ENCODE measurements around the gene VSIG8. TPM values are rescaled to one million over a fixed set of nuclear protein-coding genes. Genes with fewer than 3 reads are reported as not detected.
A peak's percentile ranks its signal among the peaks of the same experiment; 100 is the strongest.

VSIG8 gene
- total RNA-seq, 1 donor from 2014 or later = not detected

- Histone ChIP-seq H3K9me3 (no peaks in the 10 kb centered on the region), H3K4me3 (no peak overlapping the region), H3K27me3 (no peaks in the 10 kb centered on the region), H3K36me3 (no peaks in the 10 kb centered on the region), H3K27ac (peak overlapping the region; percentile 49), H3K4me1 (no peaks in the 10 kb centered on the region)
- TF ChIP-seq CTCF (IDR thresholded peaks at IDR 0.05) = no peak
- DNase-seq = peak; percentile 86
- ATAC-seq = peak; percentile 94
- intact Hi-C loops (cut with DNase I) = no loop called here
Measured at GRCh38 chr1:159867664-159868026, 5.2 kb upstream of the VSIG8 start.

GRCh38 chr1:159866905-159867663 lies 4.6 kb upstream of the VSIG8 start:
- H3K4me3 ChIP-seq = no peak overlapping the region
- H3K27me3 ChIP-seq = no peaks in the 10 kb centered on the region
- H3K4me1 ChIP-seq = no peaks in the 10 kb centered on the region
- H3K36me3 ChIP-seq = no peaks in the 10 kb centered on the region
- no peak for TF ChIP-seq CTCF (IDR thresholded peaks at IDR 0.05)
- H3K27ac ChIP-seq = peak overlapping the region; percentile 49
- H3K9me3 ChIP-seq = no peaks in the 10 kb centered on the region
- ATAC-seq = no peak
- intact Hi-C loops (cut with DNase I) = no loop called here
- DNase-seq = no peak

GRCh38 chr1:159866066-159866465 lies 3.6 kb upstream of the VSIG8 start:
- Histone ChIP-seq H3K4me1 (no peaks in the 10 kb centered on the region), H3K36me3 (no peaks in the 10 kb centered on the region), H3K27ac (no peak overlapping the region), H3K27me3 (no peaks in the 10 kb centered on the region), H3K9me3 (no peaks in the 10 kb centered on the region), H3K4me3 (no peak overlapping the region)
- TF ChIP-seq CTCF (IDR thresholded peaks at IDR 0.05) = no peak
- ATAC-seq = no peak
- intact Hi-C loops (cut with DNase I) = no loop called here
- DNase-seq = no peak

GRCh38 chr1:159864262-159864661 lies 1.8 kb upstream of the VSIG8 start:
- intact Hi-C loops (cut with DNase I) = no loop called here
- no peak for TF ChIP-seq CTCF (IDR thresholded peaks at IDR 0.05)

GRCh38 chr1:159862031-159862430 lies 426 bp downstream of the VSIG8 start:
- no peaks in the 10 kb centered on the region for H3K36me3 ChIP-seq
- ATAC-seq (no peak), DNase-seq (no peak)
- intact Hi-C loops (cut with DNase I) = no loop called here
- H3K4me3 ChIP-seq = no peak overlapping the region
- no peaks in the 10 kb centered on the region for H3K4me1 ChIP-seq
- no peak for TF ChIP-seq CTCF (IDR thresholded peaks at IDR 0.05)
- no peaks in the 10 kb centered on the region for H3K27me3 ChIP-seq
- H3K27ac ChIP-seq = no peak overlapping the region
- no peaks in the 10 kb centered on the region for H3K9me3 ChIP-seq

More at GRCh38 chr1:159864262-159864661, 1.8 kb upstream of the VSIG8 start:
- no peak overlapping the region for H3K27ac ChIP-seq
- H3K36me3 ChIP-seq = no peaks in the 10 kb centered on the region
- no peak overlapping the region for H3K4me3 ChIP-seq
- no peaks in the 10 kb centered on the region for H3K9me3 ChIP-seq
- no peaks in the 10 kb centered on the region for H3K27me3 ChIP-seq
- H3K4me1 ChIP-seq = no peaks in the 10 kb centered on the region
- DNase-seq (no peak), ATAC-seq (no peak)
